ENCODE results near the gene ANO7.

DNA sequence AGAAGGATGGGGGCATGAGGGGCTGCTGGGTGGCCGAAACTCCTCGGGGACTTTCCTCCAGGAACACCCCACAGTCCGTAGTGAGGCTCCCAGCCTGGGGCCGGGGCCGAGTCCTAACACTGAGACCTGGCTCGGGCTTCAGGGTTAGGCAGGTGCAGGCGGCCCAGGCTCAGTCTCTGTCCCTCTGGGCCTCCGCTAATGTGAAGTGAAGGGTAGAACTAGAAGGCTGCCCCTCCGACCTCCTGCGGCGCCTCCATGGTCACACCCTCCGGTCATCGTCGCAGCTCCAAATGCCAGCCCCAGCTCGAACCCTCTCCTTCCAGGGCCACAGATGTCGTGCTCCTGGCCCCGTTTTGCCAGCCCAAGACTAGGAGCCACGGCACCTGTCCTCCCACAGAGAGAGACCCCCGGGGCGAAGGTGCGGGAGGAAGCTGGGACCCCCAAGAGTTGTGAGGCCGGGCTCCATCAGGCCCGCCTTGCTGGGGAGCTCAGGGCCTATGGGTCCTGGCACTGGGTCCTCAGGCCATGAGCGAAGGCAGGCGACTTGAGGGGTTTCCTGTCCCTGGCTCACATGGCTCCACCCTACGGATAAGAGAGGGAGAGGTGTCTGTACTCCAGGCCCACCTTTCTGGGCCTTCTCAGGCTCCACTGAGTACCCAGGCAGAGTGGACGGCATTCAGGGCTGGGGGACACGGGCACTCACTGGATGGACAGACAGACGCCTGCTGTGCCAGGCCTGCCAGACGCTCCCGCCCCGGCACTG is 797 bp downstream of the ANO7 start:
- TF ChIP-seq CTCF (IDR thresholded peaks at IDR 0.05) (no peak), SIN3A (IDR thresholded peaks at IDR 0.05; ENCODE audit: borderline replicate concordance, insufficient read depth, low read depth, low read length) (no peak)
